ENCODE measurements around the gene MGAT4C. TPM values are rescaled to one million over a fixed set of nuclear protein-coding genes. Genes with fewer than 3 reads are reported as not detected.

The MGAT4C gene
- total and polyA plus RNA-seq, 2 of the 8 experiments (the other 6 are each of a cell fraction or from before 2014, with no cell fraction given): 1.6 to 2.5 TPM

GRCh38 chr12:86050010-86050409, 206.2 kb downstream of the MGAT4C start:
- no peak for FAIRE-seq
- WGBS, 2 experiments (ENCODE audit: extremely low coverage in 1 of 2, insufficient coverage in 1 of 2, insufficient read length in 1 of 2, insufficient replicate concordance in 2 of 2, low coverage in 1 of 2, low lambda C conversion rate in 2 of 2, missing lambda C conversion rate in 1 of 2): 91% methylated on average over 3 of the region's 3 CpGs; no CpG with 5 or more reads in 1 of the 2 experiments
- TF ChIP-seq CREB1 (IDR thresholded peaks at IDR 0.05): no peak
- no peak for TF ChIP-seq SUZ12 (IDR thresholded peaks at IDR 0.05; ENCODE audit: low read length)
- TF ChIP-seq KDM5A (IDR thresholded peaks at IDR 0.05; ENCODE audit: low read length): no peak
- no peak for TF ChIP-seq HDAC2 (IDR thresholded peaks at IDR 0.05; ENCODE audit: borderline replicate concordance in 1 of 2, low read depth in 2 of 2, low read length in 2 of 2)
- no peak for TF ChIP-seq BRCA1 (IDR thresholded peaks at IDR 0.05; ENCODE audit: low read depth, low read length)
- no peak for TF ChIP-seq RAD21 (IDR thresholded peaks at IDR 0.05 in 1 of 2, conservative IDR thresholded peaks at IDR 0.05 in 1 of 2; ENCODE audit: low read depth in 2 of 2, low read length in 2 of 2)
- no peak for TF ChIP-seq SIX5 (IDR thresholded peaks at IDR 0.05; ENCODE audit: low read depth, low read length)
- TF ChIP-seq JUND (IDR thresholded peaks at IDR 0.05; ENCODE audit: low read length): no peak
- TF ChIP-seq ATF2 (IDR thresholded peaks at IDR 0.05; ENCODE audit: low read length): no peak
- TF ChIP-seq POLR2AphosphoS5 (IDR thresholded peaks at IDR 0.05; ENCODE audit: low read depth, low read length): no peak

More at GRCh38 chr12:86050010-86050409, 206.2 kb downstream of the MGAT4C start:
- H3K4ac ChIP-seq (replicated peaks; ENCODE audit: insufficient read length, low read depth, low read length): no peak overlapping the region
- H4K5ac ChIP-seq (ENCODE audit: insufficient read length, low read depth, low read length): no peak overlapping the region
- H3K79me2 ChIP-seq (ENCODE audit: control insufficient read depth in 1 of 2, insufficient read depth in 2 of 2, low read length in 2 of 2): no peaks in the 10 kb centered on the region
- no peak overlapping the region for H3K4me3 ChIP-seq (ENCODE audit: extremely low read depth in 1 of 4, insufficient read depth in 2 of 4, low read depth in 3 of 4, low read length in 4 of 4)
- H4K91ac ChIP-seq (replicated peaks; ENCODE audit: insufficient read length, low read length): no peak overlapping the region
- H2BK12ac ChIP-seq (ENCODE audit: low read depth, low read length): no peak overlapping the region
- H3K27ac ChIP-seq (ENCODE audit: low read depth, low read length): no peak overlapping the region
- no peak overlapping the region for H2AK5ac ChIP-seq (ENCODE audit: low read depth, low read length)
- no peak overlapping the region for H2AFZ ChIP-seq (ENCODE audit: low read length)
- DNase-seq (ENCODE audit: low read depth in 1 of 2, low spot score in 2 of 2): no peak
- H3K27me3 ChIP-seq (replicated peaks in 1 of 4; ENCODE audit: control insufficient read depth in 3 of 4, extremely low read depth in 1 of 4, insufficient read depth in 3 of 4, low read length in 3 of 4): no peaks in the 10 kb centered on the region
- H3K36me3 ChIP-seq (ENCODE audit: control insufficient read depth in 2 of 4, insufficient read depth in 4 of 4, low read length in 3 of 4): no peaks in the 10 kb centered on the region
- no peak overlapping the region for H2BK15ac ChIP-seq (ENCODE audit: low read length)
- H3K9me3 ChIP-seq (ENCODE audit: insufficient read depth in 2 of 2, low read depth in 1 of 2, low read length in 1 of 2): no peaks in the 10 kb centered on the region
- H3K18ac ChIP-seq (ENCODE audit: extremely low read depth, low read length): no peak overlapping the region
- H3K23ac ChIP-seq (ENCODE audit: insufficient read length): no peak overlapping the region
- CTCF ChIA-PET (ENCODE audit: partially characterized antibody): no interaction called here
- H2BK120ac ChIP-seq (replicated peaks; ENCODE audit: low read depth, low read length): no peak overlapping the region
- H2BK5ac ChIP-seq (ENCODE audit: low read depth, low read length): no peak overlapping the region
- H4K8ac ChIP-seq (ENCODE audit: extremely low read depth, insufficient read depth, low read length): no peak overlapping the region
- H3K14ac ChIP-seq (ENCODE audit: insufficient read length): no peak overlapping the region
- no peak overlapping the region for H2BK20ac ChIP-seq (ENCODE audit: low read length)
- no peaks in the 10 kb centered on the region for H3K4me1 ChIP-seq (replicated peaks in 1 of 4; ENCODE audit: control insufficient read depth in 3 of 4, insufficient read depth in 4 of 4, low read length in 3 of 4)
- POLR2A ChIA-PET (ENCODE audit: partially characterized antibody): no interaction called here
- no peaks in the 10 kb centered on the region for H4K20me1 ChIP-seq (replicated peaks in 1 of 2; ENCODE audit: control insufficient read depth in 1 of 2, insufficient read depth in 2 of 2, low read length in 2 of 2)
- H3K9ac ChIP-seq (replicated peaks in 1 of 4; ENCODE audit: extremely low read depth in 1 of 4, low read depth in 3 of 4, low read length in 3 of 4): no peak overlapping the region
- H3K79me1 ChIP-seq (ENCODE audit: low read depth, low read length): no peaks in the 10 kb centered on the region
- H3K4me2 ChIP-seq (ENCODE audit: insufficient read depth in 1 of 2, low read depth in 2 of 2, low read length in 2 of 2): no peak overlapping the region
- no peak overlapping the region for H3K56ac ChIP-seq (replicated peaks; ENCODE audit: insufficient read length, low read depth, low read length)
- no peaks in the 10 kb centered on the region; the same call in 1 of the 2 replicates for H3K23me2 ChIP-seq (ENCODE audit: low read depth, low read length)

Data from H1 (cell line).